ENCODE measurements around the gene SLC15A4. TPM values are rescaled to one million over a fixed set of nuclear protein-coding genes. Genes with fewer than 3 reads are reported as not detected.

Gene SLC15A4
- polyA plus RNA-seq, 2 of the 4 experiments (the other 2 are of a cell fraction) = 21.6 to 40.0 TPM

DNA sequence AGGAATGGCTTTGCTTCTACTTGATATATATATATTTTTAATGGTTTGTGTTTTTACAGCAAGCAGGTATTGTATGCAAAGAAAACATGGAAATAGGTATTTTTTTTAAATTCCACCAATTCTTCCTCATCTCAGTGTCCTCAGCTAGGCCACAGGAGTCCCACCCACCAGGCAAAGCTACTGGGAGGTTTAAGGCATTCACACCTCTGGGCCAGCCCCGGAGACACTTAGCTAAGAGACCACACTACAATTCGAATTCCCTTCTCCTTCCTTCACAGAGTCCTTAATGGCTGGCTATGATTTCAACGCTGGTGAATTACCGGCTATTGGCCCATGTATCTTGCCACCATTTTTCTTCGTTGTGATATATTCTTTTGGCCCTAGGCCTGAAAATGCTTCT, 71.4 kb downstream of the SLC15A4 start:
- Histone ChIP-seq H3K27ac (no peak overlapping the region), H3K4me2 (no peak overlapping the region), H3K4me3 (no peak overlapping the region), H3K4me1 (no peaks in the 10 kb centered on the region), H3K9me3 (no peaks in the 10 kb centered on the region)
- no peak for DNase-seq (ENCODE audit: low read depth in 1 of 2, low spot score in 1 of 2)
- 28% methylated on average over 5 of the region's 5 CpGs for WGBS (ENCODE audit: missing lambda C conversion rate)
- POLR2A ChIA-PET = no interaction called here
- CTCF ChIA-PET = no interaction called here
- no peak for FAIRE-seq
- no peak for ATAC-seq
- TF ChIP-seq FOSL2 (IDR thresholded peaks at IDR 0.05) = no peak
- no peak for TF ChIP-seq FOSL2 (CRISPR knock-in tag; IDR thresholded peaks at IDR 0.05)
- TF ChIP-seq, protein P1, sequence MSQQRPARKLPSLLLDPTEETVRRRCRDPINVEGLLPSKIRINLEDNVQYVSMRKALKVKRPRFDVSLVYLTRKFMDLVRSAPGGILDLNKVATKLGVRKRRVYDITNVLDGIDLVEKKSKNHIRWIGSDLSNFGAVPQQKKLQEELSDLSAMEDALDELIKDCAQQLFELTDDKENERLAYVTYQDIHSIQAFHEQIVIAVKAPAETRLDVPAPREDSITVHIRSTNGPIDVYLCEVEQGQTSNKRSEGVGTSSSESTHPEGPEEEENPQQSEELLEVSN (IDR thresholded peaks at IDR 0.05; ENCODE audit: borderline replicate concordance, low read depth) = no peak
- TF ChIP-seq HOXB13 (CRISPR knock-in tag; IDR thresholded peaks at IDR 0.05; ENCODE audit: low read depth) = no peak
- no peak for TF ChIP-seq JUN (IDR thresholded peaks at IDR 0.05)
- TF ChIP-seq TFCP2L1 (CRISPR knock-in tag; IDR thresholded peaks at IDR 0.05) = no peak
- TF ChIP-seq CBX2 (IDR thresholded peaks at IDR 0.05; ENCODE audit: borderline replicate concordance, low read depth) = no peak
- no peak for TF ChIP-seq HDAC2 (IDR thresholded peaks at IDR 0.05)
- TF ChIP-seq RCOR1 (IDR thresholded peaks at IDR 0.05; ENCODE audit: low read depth, low read length) = no peak
- TF ChIP-seq EHF (CRISPR knock-in tag; IDR thresholded peaks at IDR 0.05) = no peak
- TF ChIP-seq TP53 (CRISPR knock-in tag; IDR thresholded peaks at IDR 0.05) = no peak
- TF ChIP-seq FOSB (CRISPR knock-in tag; IDR thresholded peaks at IDR 0.05) = no peak
- no peak for TF ChIP-seq GATA3 (IDR thresholded peaks at IDR 0.05; ENCODE audit: borderline replicate concordance)
- no peak for TF ChIP-seq MAX (IDR thresholded peaks at IDR 0.05)

DNA sequence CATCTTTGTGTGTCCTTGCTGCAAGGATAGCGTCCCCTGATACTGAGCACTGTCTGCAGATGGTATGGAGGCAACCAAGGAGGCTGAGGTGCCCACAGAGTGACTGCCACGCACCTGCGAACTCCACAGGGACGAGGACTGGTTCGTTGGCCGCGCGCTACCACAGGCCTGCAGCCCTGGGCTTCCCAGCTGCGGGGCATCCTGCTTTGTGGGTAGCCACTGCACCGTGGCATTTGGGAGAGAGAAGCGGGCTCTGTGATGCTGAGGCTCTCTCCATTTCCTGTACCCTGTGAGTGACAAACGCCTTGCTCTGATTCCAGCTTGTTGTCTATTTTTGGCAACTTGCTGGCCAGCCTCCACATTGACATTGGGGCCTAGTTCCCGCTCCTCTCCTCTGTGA, 76.3 kb downstream of the SLC15A4 start:
- FAIRE-seq = no peak

More for the DNA sequence above, 76.3 kb downstream of the SLC15A4 start:
- ATAC-seq (no peak), DNase-seq (ENCODE audit: low read depth in 1 of 2, low spot score in 1 of 2) (no peak)
- POLR2A ChIA-PET = no interaction called here
- TF ChIP-seq RARB (CRISPR knock-in tag; IDR thresholded peaks at IDR 0.05) (no peak), HOXB5 (CRISPR knock-in tag; IDR thresholded peaks at IDR 0.05) (no peak), FOXS1 (CRISPR knock-in tag; IDR thresholded peaks at IDR 0.05) (no peak), MYC (IDR thresholded peaks at IDR 0.05; ENCODE audit: borderline replicate concordance, low read length) (no peak), NR3C1 (IDR thresholded peaks at IDR 0.05) (no peak), ZC3H11A (IDR thresholded peaks at IDR 0.05) (no peak), RCOR1 (IDR thresholded peaks at IDR 0.05; ENCODE audit: low read depth, low read length) (no peak), KDM1A (IDR thresholded peaks at IDR 0.05; ENCODE audit: low read depth) (no peak), HOXA7 (CRISPR knock-in tag; IDR thresholded peaks at IDR 0.05) (no peak), CBX2 (IDR thresholded peaks at IDR 0.05; ENCODE audit: borderline replicate concordance, low read depth) (no peak), NFE2L2 (conservative IDR thresholded peaks at IDR 0.05; ENCODE audit: low read length) (no peak), JUN (IDR thresholded peaks at IDR 0.05) (no peak), HDAC2 (IDR thresholded peaks at IDR 0.05) (no peak), RAD21 (conservative IDR thresholded peaks at IDR 0.05 in 1 of 2, IDR thresholded peaks at IDR 0.05 in 1 of 2) (no peak)
- TF ChIP-seq, protein P2, sequence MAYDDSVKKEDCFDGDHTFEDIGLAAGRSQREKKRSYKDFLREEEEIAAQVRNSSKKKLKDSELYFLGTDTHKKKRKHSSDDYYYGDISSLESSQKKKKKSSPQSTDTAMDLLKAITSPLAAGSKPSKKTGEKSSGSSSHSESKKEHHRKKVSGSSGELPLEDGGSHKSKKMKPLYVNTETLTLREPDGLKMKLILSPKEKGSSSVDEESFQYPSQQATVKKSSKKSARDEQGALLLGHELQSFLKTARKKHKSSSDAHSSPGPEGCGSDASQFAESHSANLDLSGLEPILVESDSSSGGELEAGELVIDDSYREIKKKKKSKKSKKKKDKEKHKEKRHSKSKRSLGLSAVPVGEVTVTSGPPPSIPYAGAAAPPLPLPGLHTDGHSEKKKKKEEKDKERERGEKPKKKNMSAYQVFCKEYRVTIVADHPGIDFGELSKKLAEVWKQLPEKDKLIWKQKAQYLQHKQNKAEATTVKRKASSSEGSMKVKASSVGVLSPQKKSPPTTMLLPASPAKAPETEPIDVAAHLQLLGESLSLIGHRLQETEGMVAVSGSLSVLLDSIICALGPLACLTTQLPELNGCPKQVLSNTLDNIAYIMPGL (CRISPR knock-in tag; IDR thresholded peaks at IDR 0.05; ENCODE audit: borderline replicate concordance) = no peak
- TF ChIP-seq, protein P3, sequence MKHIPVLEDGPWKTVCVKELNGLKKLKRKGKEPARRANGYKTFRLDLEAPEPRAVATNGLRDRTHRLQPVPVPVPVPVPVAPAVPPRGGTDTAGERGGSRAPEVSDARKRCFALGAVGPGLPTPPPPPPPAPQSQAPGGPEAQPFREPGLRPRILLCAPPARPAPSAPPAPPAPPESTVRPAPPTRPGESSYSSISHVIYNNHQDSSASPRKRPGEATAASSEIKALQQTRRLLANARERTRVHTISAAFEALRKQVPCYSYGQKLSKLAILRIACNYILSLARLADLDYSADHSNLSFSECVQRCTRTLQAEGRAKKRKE (CRISPR knock-in tag; IDR thresholded peaks at IDR 0.05; ENCODE audit: low read depth) = no peak
- WGBS (ENCODE audit: missing lambda C conversion rate) = 34% methylated on average over 10 of the region's 13 CpGs
- H3K9me3 ChIP-seq = no peaks in the 10 kb centered on the region
- no peak overlapping the region for H3K4me2 ChIP-seq
- no peak overlapping the region for H3K27ac ChIP-seq
- H3K4me3 ChIP-seq = no peak overlapping the region
- H3K4me1 ChIP-seq = no peaks in the 10 kb centered on the region
- CTCF ChIA-PET = no interaction called here
